H1 (cell line): ENCODE measurements around the gene THAP7. TPM values are rescaled to one million over a fixed set of nuclear protein-coding genes. Genes with fewer than 3 reads are reported as not detected.
A peak's percentile ranks its signal among the peaks of the same experiment; 100 is the strongest.

ENCODE experiments used
- CHD1 ChIP-seq: IDR thresholded peaks from 2 replicates; pipeline ENCODE4 v1.6.1; 2012; ENCODE audit warnings: low read depth, low read length, improper control_type of control experiment
- CHD7 ChIP-seq: fragments of 300-600 bp; sonication (generic); IDR thresholded peaks from 2 replicates; pipeline ENCODE4 v1.7.1; 2012; ENCODE audit warnings: low read length, moderate library complexity, mild to moderate bottlenecking, inconsistent platforms; ENCODE audit not compliant: insufficient replicate concordance
- EGR1 ChIP-seq: IDR thresholded peaks from 2 replicates; pipeline ENCODE4 v1.6.1; 2011; ENCODE audit warnings: low read depth, low read length, borderline replicate concordance
- GABPA ChIP-seq: IDR thresholded peaks from 2 replicates; pipeline ENCODE4 v1.6.1; 2011; ENCODE audit warnings: mild to moderate bottlenecking, low read length, moderate library complexity, borderline replicate concordance; ENCODE audit not compliant: insufficient read depth
- GTF2F1 ChIP-seq: IDR thresholded peaks from 2 replicates; pipeline ENCODE4 v1.6.1; 2012; ENCODE audit warnings: low read depth, low read length, improper control_type of control experiment, borderline replicate concordance
- JUN ChIP-seq: IDR thresholded peaks from 2 replicates; pipeline ENCODE4 v1.6.1; 2011; ENCODE audit warnings: low read depth, mild to moderate bottlenecking, improper control_type of control experiment, low read length
- MAFK ChIP-seq: IDR thresholded peaks from 2 replicates; pipeline ENCODE4 v1.6.1; 2012; ENCODE audit warnings: low read depth, mild to moderate bottlenecking, improper control_type of control experiment, low read length
- MAX ChIP-seq: IDR thresholded peaks from 2 replicates; pipeline ENCODE4 v1.6.1; 2012; ENCODE audit warnings: inconsistent platforms
- POLR2AphosphoS5 ChIP-seq: IDR thresholded peaks from 2 replicates; pipeline ENCODE4 v1.6.1; 2011; ENCODE audit warnings: low read depth, low read length
- SIX5 ChIP-seq: IDR thresholded peaks from 2 replicates; pipeline ENCODE4 v1.6.1; 2011; ENCODE audit warnings: mild to moderate bottlenecking, low read depth, low read length
- YY1 ChIP-seq: IDR thresholded peaks from 2 replicates; pipeline ENCODE4 v1.6.1; 2011; ENCODE audit warnings: low read depth, mild to moderate bottlenecking, low read length
- polyA plus RNA-seq, 7 experiments: library from polyadenylated mRNA; depleted of rRNA in 3 of 7; stranded (reverse) in 5 of 7; unstranded in 2 of 7; fragments of >200 nt in 5 of 7; fragments of 200-250 nt in 2 of 7; gene quantifications; 1 replicate in 5 of 7; 2 replicates in 1 of 7; 4 replicates in 1 of 7; pipeline versions ENCODE4 v1.2.1 to v1.2.3, GENCODE V29; 2011 to 2013; ENCODE audit warnings: missing spikeins in 2 of 7, mixed read lengths in 2 of 7
- total RNA-seq: library from RNA; stranded (reverse); fragmentation: NEBNext Ultra II Directional; extraction: Animal tissue kit (Norgen Biotek cat#: 25700); gene quantifications from 2 replicates; pipeline ENCODE4 v1.2.1, GENCODE V29; 2021

The THAP7 gene
- total and polyA plus RNA-seq, 2 of the 8 experiments (the other 6 are each of a cell fraction or from before 2014, with no cell fraction given): 16.9 to 32.5 TPM

GRCh38 chr22:20981787-20982562 is 19.9 kb downstream of the THAP7 start, which contains the start of gene LZTR1 (continued):
- TF ChIP-seq MAFK (no peak), MAX (peak; percentile 85), EGR1 (no peak), JUN (no peak), GABPA (no peak; the same call in 1 of the 2 replicates), YY1 (0 out of 2 replicates have a peak, but pooled peaks have one; percentile 4), CHD7 (no peak), SIX5 (peak; percentile 55), POLR2AphosphoS5 (peak; percentile 94), GTF2F1 (no peak), CHD1 (no peak)
